CD4-positive, alpha-beta memory T cell (primary cell): Measurements from ENCODE around the gene PREX1. TPM values are rescaled to one million over a fixed set of nuclear protein-coding genes. Genes with fewer than 3 reads are reported as not detected.

ENCODE experiments used
- CTCF ChIA-PET: fragments of 350-600 bp; sonication (Branson Sonifier 250); formaldehyde crosslinking; loops from one replicate; lab custom pipeline; 2021; ENCODE audit warnings: inconsistent platforms; ENCODE audit not compliant: partially characterized antibody; lab: Charles Lee
- POLR2A ChIA-PET: fragments of 350-600 bp; sonication (Branson Sonifier 250); formaldehyde crosslinking; loops from one replicate; lab custom pipeline; 2021; ENCODE audit not compliant: partially characterized antibody; lab: Charles Lee
- DNase-seq, 5 donors: peaks; one replicate each; pipeline versions ENCODE4 v3.0.0 to v3.0.0-alpha.2; 2020 to 2022; ENCODE audit warnings: mixed read lengths in 1 of 5
- H3K27ac ChIP-seq: one replicate; pipeline ENCODE4 v1.7.0; 2013; ENCODE audit warnings: low read depth, low read length
- H3K27me3 ChIP-seq: 2 replicates; pipeline ENCODE4 v1.7.0; 2013; ENCODE audit warnings: mild to moderate bottlenecking, low read length, moderate library complexity; ENCODE audit not compliant: insufficient read depth
- H3K36me3 ChIP-seq: 2 replicates; pipeline ENCODE4 v1.7.0; 2013; ENCODE audit warnings: mild to moderate bottlenecking, low read length, moderate library complexity; ENCODE audit not compliant: insufficient read depth
- H3K4me1 ChIP-seq: 2 replicates; pipeline ENCODE4 v1.7.0; 2013; ENCODE audit warnings: mild to moderate bottlenecking, low read length, moderate library complexity; ENCODE audit not compliant: insufficient read depth
- H3K4me3 ChIP-seq, 2 donors: one replicate each; pipeline ENCODE4 v1.7.0; 2013; ENCODE audit warnings: low read length in 2 of 2, mild to moderate bottlenecking in 1 of 2
- H3K9me3 ChIP-seq, 2 donors: one replicate each; pipeline ENCODE4 v1.7.0; 2013; ENCODE audit warnings: low read length in 2 of 2, control low read depth in 1 of 2; ENCODE audit not compliant: control insufficient read depth in 1 of 2
- H3K27ac Mint-ChIP-seq, 7 donors: one replicate each; pipeline ENCODE4 v1.8.0; 2020 to 2021; ENCODE audit warnings: mixed read lengths in 7 of 7, mild to moderate bottlenecking in 6 of 7, inconsistent platforms in 3 of 7, moderate library complexity in 3 of 7
- H3K27me3 Mint-ChIP-seq, 2 donors: one replicate each; pipeline ENCODE4 v1.8.0; 2020 to 2021; ENCODE audit warnings: mixed read lengths in 2 of 2
- H3K36me3 Mint-ChIP-seq, 2 donors: one replicate each; pipeline ENCODE4 v1.8.0; 2020 to 2021; ENCODE audit warnings: mixed read lengths in 2 of 2, inconsistent platforms in 1 of 2, mild to moderate bottlenecking in 1 of 2
- H3K4me1 Mint-ChIP-seq, 4 donors: one replicate each; pipeline ENCODE4 v1.8.0; 2020 to 2021; ENCODE audit warnings: mixed read lengths in 4 of 4, mild to moderate bottlenecking in 1 of 4
- H3K4me3 Mint-ChIP-seq, 8 donors: one replicate each; pipeline ENCODE4 v1.8.0; 2020 to 2021; ENCODE audit warnings: mixed read lengths in 8 of 8, mild to moderate bottlenecking in 7 of 8, moderate library complexity in 6 of 8, inconsistent platforms in 3 of 8
- H3K9me3 Mint-ChIP-seq, 8 donors: one replicate each; pipeline ENCODE4 v1.8.0; 2020 to 2021; ENCODE audit warnings: mixed read lengths in 8 of 8, mild to moderate bottlenecking in 5 of 8, inconsistent platforms in 3 of 8, moderate library complexity in 1 of 8
- intact Hi-C: fragments of 100-400 bp; cut with micrococcal nuclease; formaldehyde crosslinking; loops from one replicate; pipeline ENCODE4 v1.15.1; 2023
- polyA plus RNA-seq, 2 donors: library from polyadenylated mRNA; unstranded; fragments of 300-500 nt; fragmentation: Illumina TruSeq; gene quantifications; one replicate each; pipeline ENCODE4 v1.2.3, GENCODE V29; 2021
- total RNA-seq, 2 experiments: library from RNA; stranded (reverse); gene quantifications; one replicate each; pipeline ENCODE4 v1.2.3, GENCODE V29; 2021

The PREX1 gene
- total and polyA plus RNA-seq, 4 experiments from 2014 or later: 10.6 to 165 (median 122) TPM

DNA sequence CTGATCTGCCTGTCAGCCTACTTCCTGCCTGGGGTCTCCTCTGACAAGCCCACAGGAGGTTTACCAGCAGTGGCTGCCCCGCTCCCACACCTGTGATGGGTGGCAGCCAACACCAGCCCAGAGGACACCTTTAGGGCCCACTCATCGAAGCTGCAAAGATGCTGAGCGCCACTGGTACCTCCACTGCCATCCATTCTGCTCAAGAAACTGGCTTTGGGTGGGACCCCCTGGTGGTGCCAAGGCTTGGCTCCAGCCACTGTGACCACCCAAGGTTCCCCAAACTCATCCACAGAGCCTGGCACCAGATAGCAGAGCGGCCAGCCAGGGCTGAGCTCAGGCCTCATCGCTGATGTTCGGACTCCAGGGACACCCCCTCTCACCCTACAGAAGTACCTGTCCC is 42.5 kb downstream of the PREX1 start:
- Histone ChIP-seq H3K4me3 (no peak overlapping the region), H3K27ac (peak overlapping the region; percentile 59), H3K4me1 (peaks cover 100% of the 10 kb centered on the region), H3K36me3 (no peaks in the 10 kb centered on the region), H3K9me3 (no peaks in the 10 kb centered on the region), H3K27me3 (no peaks in the 10 kb centered on the region)
- Mint-ChIP-seq H3K4me1 (peaks cover 0 to 61% (median 44%) of the 10 kb centered on the region in 4 donors), H3K9me3 (no peaks in the 10 kb centered on the region), H3K36me3 (peaks cover 8 to 32% of the 10 kb centered on the region in 2 donors), H3K4me3 (peak overlapping the region in 3 of 8 donors; percentile 12 to 54 (median 21)), H3K27ac (peak overlapping the region in 4 of 7 donors; percentile 71 to 90 (median 88)), H3K27me3 (no peaks in the 10 kb centered on the region)
- intact Hi-C loops: no loop called here
- ChIA-PET POLR2A (interaction anchor here (2.7 kb wide), 1 partner anchor 42 kb away, joined by 11 read pairs; the partner anchor contains the start of gene PREX1), CTCF (no interaction called here)
- no peak for DNase-seq

DNA sequence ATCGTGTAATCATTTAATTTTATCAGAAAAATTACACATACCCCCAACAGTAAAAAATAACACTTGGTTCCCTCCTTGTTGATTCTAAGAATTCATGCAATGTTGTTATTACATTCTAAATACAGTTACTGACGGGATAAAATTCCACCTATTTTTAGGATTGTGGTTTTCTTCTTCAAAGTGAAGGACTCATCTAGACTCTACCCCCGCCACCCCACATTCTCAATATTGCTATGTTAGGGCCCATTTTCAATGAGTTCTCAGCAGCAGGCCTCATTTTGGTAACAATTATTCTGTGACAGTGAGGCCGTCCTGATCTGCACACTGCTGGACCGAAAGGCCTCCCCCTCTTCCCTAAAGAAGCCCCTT is 43.5 kb downstream of the PREX1 start:
- no peaks in the 10 kb centered on the region for H3K27me3 ChIP-seq
- peaks cover 0 to 3% (median 0%) of the 10 kb centered on the region in 8 donors for H3K9me3 Mint-ChIP-seq
- peak overlapping the region in 1 of 8 donors; percentile 60 for H3K4me3 Mint-ChIP-seq
- H3K27ac Mint-ChIP-seq: peak overlapping the region in 1 of 7 donors; percentile 90
- ChIA-PET CTCF (no interaction called here), POLR2A (interaction anchor here (1.0 to 2.7 kb wide), 3 partner anchors 24 to 43 kb away, joined by 3 to 11 read pairs (median 9); partner anchors contain the start of gene PREX1)
- H3K27me3 Mint-ChIP-seq: no peaks in the 10 kb centered on the region
- H3K4me1 ChIP-seq: peaks cover 93% of the 10 kb centered on the region
- H3K27ac ChIP-seq: peak overlapping the region; percentile 59
- H3K36me3 Mint-ChIP-seq: peaks cover 15 to 31% of the 10 kb centered on the region in 2 donors
- peaks cover 0 to 57% (median 37%) of the 10 kb centered on the region in 4 donors for H3K4me1 Mint-ChIP-seq
- intact Hi-C loops: loop anchor here (1.0 kb wide), 1 partner anchor 24 kb away; no protein-coding TSS in a partner anchor
- H3K9me3 ChIP-seq: no peaks in the 10 kb centered on the region
- no peaks in the 10 kb centered on the region for H3K36me3 ChIP-seq
- no peak overlapping the region for H3K4me3 ChIP-seq
- DNase-seq: no peak

DNA sequence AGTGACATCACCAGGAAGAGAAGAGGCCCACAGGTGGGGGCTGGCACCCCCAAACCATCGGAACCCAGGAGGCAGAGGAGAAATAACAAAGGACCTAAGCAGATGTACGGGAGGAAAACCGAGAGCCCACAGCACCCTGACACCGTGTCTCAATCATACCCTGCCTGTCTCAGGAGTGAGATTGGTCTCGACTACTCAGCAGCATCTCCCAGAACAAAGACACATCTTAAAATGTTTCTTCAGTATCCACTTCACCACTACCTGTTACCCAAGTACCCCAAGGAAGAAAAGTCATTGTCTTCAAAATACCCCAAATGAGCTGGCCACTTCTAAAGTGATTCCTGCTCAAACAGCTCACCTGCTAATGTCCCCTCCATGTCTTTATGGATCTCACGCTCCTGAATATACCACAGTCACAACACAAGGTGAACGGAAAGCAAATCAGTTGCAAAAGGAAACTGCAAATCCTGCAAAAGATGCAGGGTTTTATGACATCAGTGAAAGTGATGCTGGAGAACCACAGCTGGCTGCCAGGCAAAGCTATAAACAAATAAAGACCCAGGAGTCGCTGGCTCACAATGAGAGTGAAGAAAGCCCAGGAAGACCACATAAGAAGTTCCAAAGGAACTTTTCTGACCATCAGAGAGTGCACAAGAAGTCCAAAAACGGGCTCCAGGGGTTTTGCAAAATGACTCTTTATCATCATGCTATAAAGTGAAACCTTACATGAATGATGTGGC is 44.1 kb downstream of the PREX1 start:
- ChIA-PET POLR2A (interaction anchor here (1.0 to 2.7 kb wide), 3 partner anchors 23 to 44 kb away, joined by 3 to 11 read pairs (median 9); partner anchors contain the start of gene PREX1), CTCF (no interaction called here)
- peaks cover 93% of the 10 kb centered on the region for H3K4me1 ChIP-seq
- H3K9me3 Mint-ChIP-seq: peaks cover 0 to 6% (median 0%) of the 10 kb centered on the region in 8 donors
- intact Hi-C loops: loop anchor here (1.0 kb wide), 1 partner anchor 23 kb away; no protein-coding TSS in a partner anchor
- H3K36me3 Mint-ChIP-seq: peaks cover 19 to 28% of the 10 kb centered on the region in 2 donors
- peak; percentile 55 to 80 (median 68) for DNase-seq
- H3K27ac ChIP-seq: peak overlapping the region; percentile 59
- H3K4me3 Mint-ChIP-seq: no peak overlapping the region
- no peaks in the 10 kb centered on the region for H3K9me3 ChIP-seq
- H3K27me3 Mint-ChIP-seq: no peaks in the 10 kb centered on the region
- H3K4me1 Mint-ChIP-seq: peaks cover 0 to 55% (median 33%) of the 10 kb centered on the region in 4 donors
- H3K27me3 ChIP-seq: no peaks in the 10 kb centered on the region
- no peak overlapping the region for H3K27ac Mint-ChIP-seq
- no peaks in the 10 kb centered on the region for H3K36me3 ChIP-seq
- no peak overlapping the region for H3K4me3 ChIP-seq

DNA sequence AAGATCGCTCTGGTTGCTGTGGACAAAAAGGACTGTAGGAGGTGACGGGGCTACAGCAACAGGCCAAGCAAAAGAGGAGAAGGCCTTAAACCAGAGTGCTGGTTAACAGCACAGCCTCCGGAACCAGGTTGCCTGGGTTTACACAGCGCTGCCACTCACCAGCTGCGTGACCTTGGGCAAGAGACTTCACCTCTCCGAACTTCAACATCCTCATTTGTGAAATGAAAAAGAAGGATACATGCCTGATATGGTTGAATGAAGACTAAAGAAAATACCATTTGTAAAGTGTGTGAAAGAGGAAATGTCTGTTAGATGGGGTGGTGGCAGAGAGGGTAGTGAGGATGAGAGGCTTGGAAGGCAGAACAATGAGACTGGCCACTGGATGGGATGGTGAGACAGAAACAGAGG is 44.9 kb downstream of the PREX1 start:
- H3K9me3 Mint-ChIP-seq: peaks cover 0 to 7% (median 0%) of the 10 kb centered on the region in 8 donors
- ChIA-PET CTCF (no interaction called here), POLR2A (interaction anchor here (1.8 kb wide), 1 partner anchor 36 kb away, joined by 9 read pairs; no protein-coding TSS in a partner anchor)
- Histone ChIP-seq H3K27ac (peak overlapping the region; percentile 59), H3K9me3 (no peaks in the 10 kb centered on the region), H3K4me3 (no peak overlapping the region), H3K27me3 (no peaks in the 10 kb centered on the region), H3K36me3 (no peaks in the 10 kb centered on the region), H3K4me1 (peaks cover 86% of the 10 kb centered on the region)
- no peak overlapping the region for H3K27ac Mint-ChIP-seq
- H3K4me1 Mint-ChIP-seq: peaks cover 3 to 48% (median 28%) of the 10 kb centered on the region in 4 donors
- DNase-seq: no peak
- intact Hi-C loops: no loop called here
- H3K27me3 Mint-ChIP-seq: no peaks in the 10 kb centered on the region
- H3K4me3 Mint-ChIP-seq: no peak overlapping the region
- H3K36me3 Mint-ChIP-seq: peaks cover 16 to 24% of the 10 kb centered on the region in 2 donors

DNA sequence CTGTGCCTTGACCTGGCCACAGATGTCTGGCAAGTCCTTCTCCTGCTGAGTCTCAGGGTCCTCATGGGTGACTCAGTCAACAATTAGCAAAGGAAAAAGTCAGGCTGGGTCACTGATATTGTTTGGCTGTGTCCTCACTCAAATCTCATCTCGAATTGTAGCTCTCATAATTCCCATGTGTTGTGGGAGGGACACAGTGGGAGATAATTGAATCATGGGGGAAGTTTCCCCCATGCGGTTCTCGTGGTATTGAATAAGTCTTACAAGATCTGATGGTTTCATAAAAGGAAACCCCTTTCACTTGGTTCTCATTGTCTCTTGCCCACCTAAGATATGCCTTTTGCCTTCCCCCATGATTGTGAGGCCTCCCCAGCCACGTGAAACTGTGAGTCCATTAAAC is 45.7 kb downstream of the PREX1 start:
- H3K4me1 Mint-ChIP-seq: peaks cover 11 to 51% (median 28%) of the 10 kb centered on the region in 4 donors
- no peak for DNase-seq
- no peak overlapping the region for H3K27ac ChIP-seq
- no peak overlapping the region for H3K4me3 ChIP-seq
- ChIA-PET CTCF (interaction anchor here (1.0 kb wide), 1 partner anchor 31 kb away, joined by 4 read pairs; no protein-coding TSS in a partner anchor), POLR2A (interaction anchor here (1.1 kb wide), 1 partner anchor 28 kb away, joined by 6 read pairs; no protein-coding TSS in a partner anchor)
- peak overlapping the region in 1 of 7 donors; percentile 86 for H3K27ac Mint-ChIP-seq
- no peaks in the 10 kb centered on the region for H3K27me3 Mint-ChIP-seq
- peaks cover 86% of the 10 kb centered on the region for H3K4me1 ChIP-seq
- no peaks in the 10 kb centered on the region for H3K27me3 ChIP-seq
- peaks cover 0 to 7% (median 0%) of the 10 kb centered on the region in 8 donors for H3K9me3 Mint-ChIP-seq
- peaks cover 14 to 23% of the 10 kb centered on the region in 2 donors for H3K36me3 Mint-ChIP-seq
- H3K4me3 Mint-ChIP-seq: peak overlapping the region in 1 of 8 donors; percentile 9
- H3K36me3 ChIP-seq: no peaks in the 10 kb centered on the region
- intact Hi-C loops: no loop called here
- H3K9me3 ChIP-seq: no peaks in the 10 kb centered on the region

DNA sequence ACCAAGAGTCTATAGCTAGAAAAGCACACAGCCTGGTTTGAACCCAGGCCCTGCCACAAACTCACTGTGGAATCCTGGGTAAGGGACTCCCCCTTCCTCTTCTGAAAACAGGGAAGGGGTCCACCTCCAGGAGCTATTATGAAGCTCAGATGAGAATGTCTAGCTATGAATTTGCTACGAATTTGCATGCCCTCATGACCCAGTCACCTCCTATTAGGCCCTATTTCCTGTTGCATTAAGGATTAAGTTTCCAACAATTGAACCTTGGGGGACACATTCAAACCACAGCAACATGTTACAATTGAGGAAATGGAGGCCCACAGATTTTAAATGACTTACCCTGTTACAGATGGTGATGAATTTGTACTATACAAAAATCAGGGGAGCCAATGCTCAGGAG is 46.2 kb downstream of the PREX1 start:
- peaks cover 0 to 7% (median 0%) of the 10 kb centered on the region in 8 donors for H3K9me3 Mint-ChIP-seq
- H3K27me3 Mint-ChIP-seq: no peaks in the 10 kb centered on the region
- no peak overlapping the region for H3K4me3 ChIP-seq
- H3K27ac Mint-ChIP-seq: peak overlapping the region in 2 of 7 donors; percentile 81 to 86
- H3K27ac ChIP-seq: no peak overlapping the region
- POLR2A ChIA-PET: interaction anchor here (0.7 to 1.1 kb wide), 3 partner anchors 27 to 46 kb away, joined by 3 to 6 read pairs (median 3); partner anchors contain the start of gene PREX1
- no peaks in the 10 kb centered on the region for H3K27me3 ChIP-seq
- no peaks in the 10 kb centered on the region for H3K9me3 ChIP-seq
- H3K4me1 ChIP-seq: peaks cover 86% of the 10 kb centered on the region
- peaks cover 14 to 25% of the 10 kb centered on the region in 2 donors for H3K36me3 Mint-ChIP-seq
- H3K4me3 Mint-ChIP-seq: peak overlapping the region in 4 of 8 donors; percentile 10 to 47 (median 16)
- CTCF ChIA-PET: interaction anchor here (1.0 kb wide), 2 partner anchors 31 to 123 kb away, joined by 3 to 4 read pairs; no protein-coding TSS in a partner anchor
- no peak for DNase-seq
- intact Hi-C loops: no loop called here
- H3K4me1 Mint-ChIP-seq: peaks cover 15 to 52% (median 30%) of the 10 kb centered on the region in 4 donors
- no peaks in the 10 kb centered on the region for H3K36me3 ChIP-seq

DNA sequence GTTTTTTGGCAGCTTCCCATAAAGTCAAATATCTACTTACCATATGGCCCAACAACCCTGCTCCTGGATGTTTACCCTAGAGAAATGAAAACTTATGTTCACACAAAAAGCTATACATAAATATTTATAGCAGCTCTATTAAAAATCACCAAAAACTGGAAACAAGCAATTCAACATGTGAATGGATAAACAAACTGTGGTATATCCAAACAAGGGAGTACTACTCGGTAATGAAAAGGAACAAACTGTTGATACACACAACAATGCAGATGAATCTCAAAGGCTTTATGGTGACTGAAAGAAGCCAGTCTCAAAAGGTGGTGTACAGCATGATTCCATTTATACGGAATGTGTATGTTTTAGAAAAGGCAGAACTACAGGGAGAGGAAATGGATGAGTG is 48.4 kb downstream of the PREX1 start:
- no peaks in the 10 kb centered on the region for H3K27me3 ChIP-seq
- CTCF ChIA-PET: no interaction called here
- intact Hi-C loops: no loop called here
- H3K27ac ChIP-seq: no peak overlapping the region
- H3K36me3 ChIP-seq: no peaks in the 10 kb centered on the region
- POLR2A ChIA-PET: interaction anchor here (0.9 to 1.1 kb wide), 2 partner anchors 9 to 67 kb away, joined by 3 to 4 read pairs; no protein-coding TSS in a partner anchor
- H3K4me3 Mint-ChIP-seq: peak overlapping the region in 1 of 8 donors; percentile 18
- DNase-seq: no peak
- H3K27me3 Mint-ChIP-seq: no peaks in the 10 kb centered on the region
- peak overlapping the region; percentile 24 to 83 (median 62) for H3K27ac Mint-ChIP-seq
- no peaks in the 10 kb centered on the region for H3K9me3 ChIP-seq
- no peak overlapping the region for H3K4me3 ChIP-seq
- peaks cover 86% of the 10 kb centered on the region for H3K4me1 ChIP-seq
- peaks cover 35 to 47% (median 40%) of the 10 kb centered on the region in 4 donors for H3K4me1 Mint-ChIP-seq
- peaks cover 0 to 7% (median 0%) of the 10 kb centered on the region in 8 donors for H3K9me3 Mint-ChIP-seq
- peaks cover 25 to 29% of the 10 kb centered on the region in 2 donors for H3K36me3 Mint-ChIP-seq
